ENCODE measurements around the gene ZNRF3.
A peak's percentile ranks its signal among the peaks of the same experiment; 100 is the strongest.

The ZNRF3 gene

GRCh38 chr22:28930357-28931007, 47.1 kb downstream of the ZNRF3 start:
- Histone ChIP-seq H3K4me2 (ENCODE audit: insufficient read depth, low read length, poor library complexity, severe bottlenecking) (no peak overlapping the region), H2AFZ (ENCODE audit: low read length) (no peak overlapping the region), H3K4ac (ENCODE audit: low read length) (no peak overlapping the region), H3K27me3 (ENCODE audit: control insufficient read depth in 3 of 3, insufficient read depth in 3 of 3, low read depth in 1 of 3, low read length in 3 of 3) (no peaks in the 10 kb centered on the region), H3K79me1 (ENCODE audit: low read depth, low read length) (no peaks in the 10 kb centered on the region), H4K91ac (ENCODE audit: low read depth, low read length, poor library complexity) (no peak overlapping the region), H2BK15ac (ENCODE audit: low read length) (no peak overlapping the region), H3K36me3 (replicated peaks in 1 of 2; ENCODE audit: control insufficient read depth in 2 of 2, insufficient read depth in 2 of 2, low read length in 2 of 2) (no peaks in the 10 kb centered on the region), H3K4me3 (ENCODE audit: low read length in 2 of 2) (no peak overlapping the region), H3K9me3 (replicated peaks in 1 of 2; ENCODE audit: control insufficient read depth in 2 of 2, insufficient read depth in 1 of 2, low read depth in 1 of 2, low read length in 2 of 2) (no peaks in the 10 kb centered on the region), H4K8ac (ENCODE audit: low read depth, low read length) (no peak overlapping the region), H2BK120ac (ENCODE audit: low read depth, low read length) (no peak overlapping the region), H2BK5ac (ENCODE audit: low read length) (no peak overlapping the region), H2BK12ac (ENCODE audit: low read length) (no peak overlapping the region), H3K18ac (ENCODE audit: low read length) (no peak overlapping the region), H3K27ac (replicated peaks; ENCODE audit: low read length) (no peak overlapping the region), H3K4me1 (ENCODE audit: control insufficient read depth in 2 of 2, insufficient read depth in 1 of 2, low read depth in 1 of 2, low read length in 2 of 2) (peaks cover 6 to 20% of the 10 kb centered on the region in 2 donors), H3K23ac (ENCODE audit: low read depth, low read length, poor library complexity) (no peak overlapping the region), H3K9ac (ENCODE audit: low read depth, low read length, poor library complexity) (no peak overlapping the region), H3K14ac (ENCODE audit: low read length) (no peak overlapping the region), H2AK5ac (ENCODE audit: low read depth, low read length) (no peak overlapping the region)
- no CpG with 5 or more reads among the region's 4 CpGs for WGBS, 2 donors (ENCODE audit: extremely low coverage in 2 of 2, insufficient read length in 2 of 2, insufficient replicate concordance in 1 of 2)
- DNase-seq (ENCODE audit: low spot score): no peak

GRCh38 chr22:28931844-28932567, 48.6 kb downstream of the ZNRF3 start:
- peaks cover 6 to 24% of the 10 kb centered on the region in 2 donors for H3K4me1 ChIP-seq (ENCODE audit: control insufficient read depth in 2 of 2, insufficient read depth in 1 of 2, low read depth in 1 of 2, low read length in 2 of 2)
- no peak overlapping the region for H3K27ac ChIP-seq (replicated peaks; ENCODE audit: low read length)
- no peak overlapping the region for H3K4ac ChIP-seq (ENCODE audit: low read length)

DNA sequence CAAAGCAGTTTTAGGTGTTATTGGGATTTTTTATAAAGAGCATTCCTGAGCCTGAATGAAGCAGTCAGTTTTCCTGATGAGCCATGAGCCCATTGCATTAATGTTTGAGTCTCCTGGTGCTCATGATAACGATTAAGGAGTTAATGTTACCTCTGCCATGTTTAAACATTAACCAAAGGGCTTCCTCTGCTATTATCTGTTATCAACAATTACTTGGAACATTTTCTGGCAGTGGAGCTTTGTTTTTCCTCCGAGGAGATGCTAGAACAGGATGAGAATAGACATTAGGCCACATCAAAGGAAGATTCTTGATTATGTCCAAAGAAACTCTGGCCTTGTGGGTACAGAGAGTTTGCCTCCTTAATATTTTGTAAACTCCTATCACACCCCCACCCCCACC, 49.9 kb downstream of the ZNRF3 start:
- Histone ChIP-seq H3K9me3 (replicated peaks in 1 of 2; ENCODE audit: control insufficient read depth in 2 of 2, insufficient read depth in 1 of 2, low read depth in 1 of 2, low read length in 2 of 2) (no peaks in the 10 kb centered on the region), H2BK120ac (ENCODE audit: low read depth, low read length) (no peak overlapping the region), H2BK12ac (ENCODE audit: low read length) (no peak overlapping the region), H4K91ac (ENCODE audit: low read depth, low read length, poor library complexity) (no peak overlapping the region), H2AFZ (ENCODE audit: low read length) (no peak overlapping the region), H3K9ac (ENCODE audit: low read depth, low read length, poor library complexity) (no peak overlapping the region), H2BK15ac (ENCODE audit: low read length) (no peak overlapping the region), H3K27me3 (ENCODE audit: control insufficient read depth in 3 of 3, insufficient read depth in 3 of 3, low read depth in 1 of 3, low read length in 3 of 3) (no peaks in the 10 kb centered on the region), H3K4me2 (ENCODE audit: insufficient read depth, low read length, poor library complexity, severe bottlenecking) (no peak overlapping the region), H3K79me1 (ENCODE audit: low read depth, low read length) (peaks cover 1% of the 10 kb centered on the region), H3K4me1 (ENCODE audit: control insufficient read depth in 2 of 2, insufficient read depth in 1 of 2, low read depth in 1 of 2, low read length in 2 of 2) (peaks cover 6 to 24% of the 10 kb centered on the region in 2 donors), H3K18ac (ENCODE audit: low read length) (no peak overlapping the region), H2BK5ac (ENCODE audit: low read length) (no peak overlapping the region), H3K27ac (replicated peaks; ENCODE audit: low read length) (no peak overlapping the region), H3K4me3 (ENCODE audit: low read length in 2 of 2) (no peak overlapping the region), H3K14ac (ENCODE audit: low read length) (no peak overlapping the region), H4K8ac (ENCODE audit: low read depth, low read length) (no peak overlapping the region), H3K23ac (ENCODE audit: low read depth, low read length, poor library complexity) (no peak overlapping the region), H2AK5ac (ENCODE audit: low read depth, low read length) (no peak overlapping the region), H3K4ac (ENCODE audit: low read length) (no peak overlapping the region), H3K36me3 (replicated peaks in 1 of 2; ENCODE audit: control insufficient read depth in 2 of 2, insufficient read depth in 2 of 2, low read length in 2 of 2) (peaks cover 0 to 11% of the 10 kb centered on the region in 2 donors)
- DNase-seq (ENCODE audit: low spot score): no peak
- no CpG with 5 or more reads among the region's 2 CpGs for WGBS, 2 donors (ENCODE audit: extremely low coverage in 2 of 2, insufficient read length in 2 of 2, insufficient replicate concordance in 1 of 2)

More at GRCh38 chr22:28931844-28932567, 48.6 kb downstream of the ZNRF3 start:
- H2AFZ ChIP-seq (ENCODE audit: low read length): no peak overlapping the region
- H3K4me2 ChIP-seq (ENCODE audit: insufficient read depth, low read length, poor library complexity, severe bottlenecking): no peak overlapping the region
- no peaks in the 10 kb centered on the region for H3K27me3 ChIP-seq (ENCODE audit: control insufficient read depth in 3 of 3, insufficient read depth in 3 of 3, low read depth in 1 of 3, low read length in 3 of 3)
- H2BK120ac ChIP-seq (ENCODE audit: low read depth, low read length): no peak overlapping the region
- H2BK12ac ChIP-seq (ENCODE audit: low read length): no peak overlapping the region
- H3K36me3 ChIP-seq (replicated peaks in 1 of 2; ENCODE audit: control insufficient read depth in 2 of 2, insufficient read depth in 2 of 2, low read length in 2 of 2): peaks cover 0 to 4% of the 10 kb centered on the region in 2 donors
- H4K8ac ChIP-seq (ENCODE audit: low read depth, low read length): no peak overlapping the region
- no peak overlapping the region for H2BK15ac ChIP-seq (ENCODE audit: low read length)
- H3K18ac ChIP-seq (ENCODE audit: low read length): peak overlapping the region; percentile 5
- no peaks in the 10 kb centered on the region for H3K79me1 ChIP-seq (ENCODE audit: low read depth, low read length)
- no peak overlapping the region for H3K14ac ChIP-seq (ENCODE audit: low read length)
- no peak overlapping the region for H3K9ac ChIP-seq (ENCODE audit: low read depth, low read length, poor library complexity)
- no CpG with 5 or more reads among the region's 5 CpGs for WGBS, 2 donors (ENCODE audit: extremely low coverage in 2 of 2, insufficient read length in 2 of 2, insufficient replicate concordance in 1 of 2)
- no peak for DNase-seq (ENCODE audit: low spot score)
- no peak overlapping the region for H2BK5ac ChIP-seq (ENCODE audit: low read length)
- H3K4me3 ChIP-seq (ENCODE audit: low read length in 2 of 2): no peak overlapping the region
- no peak overlapping the region for H2AK5ac ChIP-seq (ENCODE audit: low read depth, low read length)
- H3K9me3 ChIP-seq (replicated peaks in 1 of 2; ENCODE audit: control insufficient read depth in 2 of 2, insufficient read depth in 1 of 2, low read depth in 1 of 2, low read length in 2 of 2): no peaks in the 10 kb centered on the region
- no peak overlapping the region for H4K91ac ChIP-seq (ENCODE audit: low read depth, low read length, poor library complexity)
- H3K23ac ChIP-seq (ENCODE audit: low read depth, low read length, poor library complexity): no peak overlapping the region

- no peak overlapping the region for H2AK5ac ChIP-seq (ENCODE audit: low read depth, low read length)
- WGBS, 2 donors (ENCODE audit: extremely low coverage in 2 of 2, insufficient read length in 2 of 2, insufficient replicate concordance in 1 of 2): no CpG with 5 or more reads among the region's 3 CpGs
- peaks cover 6 to 27% of the 10 kb centered on the region in 2 donors for H3K4me1 ChIP-seq (ENCODE audit: control insufficient read depth in 2 of 2, insufficient read depth in 1 of 2, low read depth in 1 of 2, low read length in 2 of 2)
- H3K4me3 ChIP-seq (ENCODE audit: low read length in 2 of 2): no peak overlapping the region
- no peak overlapping the region for H3K23ac ChIP-seq (ENCODE audit: low read depth, low read length, poor library complexity)
- no peak overlapping the region for H4K91ac ChIP-seq (ENCODE audit: low read depth, low read length, poor library complexity)
- no peak overlapping the region for H2BK12ac ChIP-seq (ENCODE audit: low read length)
- no peak overlapping the region for H2BK15ac ChIP-seq (ENCODE audit: low read length)
- no peak overlapping the region for H3K9ac ChIP-seq (ENCODE audit: low read depth, low read length, poor library complexity)
- no peak overlapping the region for H2AFZ ChIP-seq (ENCODE audit: low read length)
- DNase-seq (ENCODE audit: low spot score): no peak
- H4K8ac ChIP-seq (ENCODE audit: low read depth, low read length): no peak overlapping the region
- H3K4me2 ChIP-seq (ENCODE audit: insufficient read depth, low read length, poor library complexity, severe bottlenecking): no peak overlapping the region
- H3K27me3 ChIP-seq (ENCODE audit: control insufficient read depth in 3 of 3, insufficient read depth in 3 of 3, low read depth in 1 of 3, low read length in 3 of 3): no peaks in the 10 kb centered on the region
- H3K4ac ChIP-seq (ENCODE audit: low read length): no peak overlapping the region
- H3K14ac ChIP-seq (ENCODE audit: low read length): no peak overlapping the region
- no peak overlapping the region for H3K18ac ChIP-seq (ENCODE audit: low read length)
- no peaks in the 10 kb centered on the region for H3K9me3 ChIP-seq (replicated peaks in 1 of 2; ENCODE audit: control insufficient read depth in 2 of 2, insufficient read depth in 1 of 2, low read depth in 1 of 2, low read length in 2 of 2)
- peaks cover 2% of the 10 kb centered on the region for H3K79me1 ChIP-seq (ENCODE audit: low read depth, low read length)
- peaks cover 0 to 11% of the 10 kb centered on the region in 2 donors for H3K36me3 ChIP-seq (replicated peaks in 1 of 2; ENCODE audit: control insufficient read depth in 2 of 2, insufficient read depth in 2 of 2, low read length in 2 of 2)
- no peak overlapping the region for H2BK5ac ChIP-seq (ENCODE audit: low read length)
- H3K27ac ChIP-seq (replicated peaks; ENCODE audit: low read length): peak overlapping the region; percentile 3
- no peak overlapping the region for H2BK120ac ChIP-seq (ENCODE audit: low read depth, low read length)
These were observed 50.7 kb downstream of the ZNRF3 start for GRCh38 chr22:28934026-28934425.
